ENCODE results near the gene HSPA2.
"Not testable (repeated sequence)": the region's sequence is repeated elsewhere in the genome, so short reads cannot be mapped to it uniquely, and the experiment has no call there.

HSPA2 gene

GRCh38 chr14:64549016-64549415 is 8.5 kb downstream of the HSPA2 start:
- Histone ChIP-seq H3K27me3 (replicated peaks) (no peaks in the 10 kb centered on the region), H3K36me3 (replicated peaks) (no peaks in the 10 kb centered on the region), H3K4me3 (ENCODE audit: low read depth, low read length) (no peak overlapping the region), H3K27ac (no peak overlapping the region)
- no peak for TF ChIP-seq CTCF (IDR thresholded peaks at IDR 0.05; ENCODE audit: low read depth, low read length, missing control alignments)
- no peak for DNase-seq
- in situ Hi-C loops (cut with HindIII; ENCODE audit: low pct_ligation_motif_present, low sequenced_read_pairs), result no loop called here

GRCh38 chr14:64549791-64550620 is 9.5 kb downstream of the HSPA2 start, which contains the start of gene PPP1R36:
Gene PPP1R36 (plus strand): TSS chr14:64549961. CDS start chr14:64549998, 37 bp downstream.
- TF ChIP-seq CTCF (IDR thresholded peaks at IDR 0.05; ENCODE audit: low read depth, low read length, missing control alignments), result no peak
- Histone ChIP-seq H3K27me3 (replicated peaks) (no peaks in the 10 kb centered on the region), H3K27ac (no peak within 1 kb of the TSS), H3K4me3 (ENCODE audit: low read depth, low read length) (peak within 1 kb of the TSS; percentile 42), H3K36me3 (replicated peaks) (no peaks in the 10 kb centered on the region)
- DNase-seq, result no peak
- in situ Hi-C loops (cut with HindIII; ENCODE audit: low pct_ligation_motif_present, low sequenced_read_pairs), result no loop called here

- no peak for DNase-seq
- in situ Hi-C loops (cut with HindIII; ENCODE audit: low pct_ligation_motif_present, low sequenced_read_pairs), result no loop called here
- Histone ChIP-seq H3K27ac (no peak overlapping the region), H3K27me3 (replicated peaks) (no peaks in the 10 kb centered on the region), H3K4me3 (ENCODE audit: low read depth, low read length) (no peak overlapping the region), H3K36me3 (replicated peaks) (no peaks in the 10 kb centered on the region)
- TF ChIP-seq CTCF (IDR thresholded peaks at IDR 0.05; ENCODE audit: low read depth, low read length, missing control alignments), result no peak
Observed at GRCh38 chr14:64550621-64551333, 10.2 kb downstream of the HSPA2 start.

- no peak for DNase-seq
- H3K36me3 ChIP-seq (replicated peaks), result no peaks in the 10 kb centered on the region
- H3K4me3 ChIP-seq (ENCODE audit: low read depth, low read length), result no peak overlapping the region
- no peaks in the 10 kb centered on the region for H3K27me3 ChIP-seq (replicated peaks)
- in situ Hi-C loops (cut with HindIII; ENCODE audit: low pct_ligation_motif_present, low sequenced_read_pairs), result no loop called here
- no peak for TF ChIP-seq CTCF (IDR thresholded peaks at IDR 0.05; ENCODE audit: low read depth, low read length, missing control alignments)
- no peak overlapping the region for H3K27ac ChIP-seq
Observed at GRCh38 chr14:64554556-64554955, 14.0 kb downstream of the HSPA2 start.

- no peaks in the 10 kb centered on the region for H3K27me3 ChIP-seq (replicated peaks)
- H3K27ac ChIP-seq, result no peak overlapping the region
- no peak for TF ChIP-seq CTCF (IDR thresholded peaks at IDR 0.05; ENCODE audit: low read depth, low read length, missing control alignments)
- no peak overlapping the region for H3K4me3 ChIP-seq (ENCODE audit: low read depth, low read length)
- in situ Hi-C loops (cut with HindIII; ENCODE audit: low pct_ligation_motif_present, low sequenced_read_pairs), result no loop called here
- H3K36me3 ChIP-seq (replicated peaks), result no peaks in the 10 kb centered on the region
- no peak for DNase-seq
Observed at GRCh38 chr14:64556526-64556925, 16.0 kb downstream of the HSPA2 start.

- H3K4me3 ChIP-seq (ENCODE audit: low read depth, low read length); H3K27ac ChIP-seq; in situ Hi-C loops (cut with HindIII; ENCODE audit: low pct_ligation_motif_present, low sequenced_read_pairs); H3K36me3 ChIP-seq (replicated peaks); H3K27me3 ChIP-seq (replicated peaks); DNase-seq: not testable (repeated sequence)
Observed at GRCh38 chr14:64558216-64558615, 17.7 kb downstream of the HSPA2 start.
